ENCODE data around the gene CPA4. TPM values are rescaled to one million over a fixed set of nuclear protein-coding genes. Genes with fewer than 3 reads are reported as not detected.

CPA4 gene
- total RNA-seq, 1 donor from 2014 or later = 7.4 TPM

GRCh38 chr7:130258494-130259078 is 34.4 kb upstream of the CPA4 start:
- Mint-ChIP-seq H3K9me3 (peaks cover 4% of the 10 kb centered on the region), H3K36me3 (peaks cover 3% of the 10 kb centered on the region), H3K27me3 (no peaks in the 10 kb centered on the region), H3K27ac (no peak overlapping the region), H3K4me3 (no peak overlapping the region), H3K4me1 (ENCODE audit: unreplicated experiment) (peaks cover 11% of the 10 kb centered on the region)
- no peak for DNase-seq (ENCODE audit: extremely low spot score, unreplicated experiment)
- no peak for TF ChIP-seq CTCF (conservative IDR thresholded peaks at IDR 0.05)

- Mint-ChIP-seq H3K4me1 (ENCODE audit: unreplicated experiment) (peaks cover 47% of the 10 kb centered on the region), H3K27me3 (no peaks in the 10 kb centered on the region), H3K36me3 (peaks cover 3% of the 10 kb centered on the region), H3K9me3 (no peaks in the 10 kb centered on the region), H3K4me3 (no peak overlapping the region), H3K27ac (no peak overlapping the region)
- DNase-seq (ENCODE audit: extremely low spot score, unreplicated experiment) = no peak
- no peak for TF ChIP-seq CTCF (conservative IDR thresholded peaks at IDR 0.05)
Observed at GRCh38 chr7:130262448-130262847, 30.5 kb upstream of the CPA4 start.

- no peaks in the 10 kb centered on the region for H3K9me3 Mint-ChIP-seq
- TF ChIP-seq CTCF (conservative IDR thresholded peaks at IDR 0.05) = no peak
- no peaks in the 10 kb centered on the region for H3K27me3 Mint-ChIP-seq
- no peak for DNase-seq (ENCODE audit: extremely low spot score, unreplicated experiment)
- peaks cover 3% of the 10 kb centered on the region for H3K36me3 Mint-ChIP-seq
- H3K4me1 Mint-ChIP-seq (ENCODE audit: unreplicated experiment) = peaks cover 53% of the 10 kb centered on the region
- H3K27ac Mint-ChIP-seq = peak overlapping the region; percentile 48
- H3K4me3 Mint-ChIP-seq = no peak overlapping the region
Observed at GRCh38 chr7:130263130-130263529, 29.8 kb upstream of the CPA4 start.

- no peak for DNase-seq (ENCODE audit: extremely low spot score, unreplicated experiment)
- H3K27me3 Mint-ChIP-seq = no peaks in the 10 kb centered on the region
- peaks cover 7% of the 10 kb centered on the region for H3K9me3 Mint-ChIP-seq
- TF ChIP-seq CTCF (conservative IDR thresholded peaks at IDR 0.05) = no peak
- H3K4me3 Mint-ChIP-seq = peak within 1 kb of the TSS; percentile 13
- H3K4me1 Mint-ChIP-seq (ENCODE audit: unreplicated experiment) = peaks cover 64% of the 10 kb centered on the region
- H3K27ac Mint-ChIP-seq = no peak within 1 kb of the TSS
- H3K36me3 Mint-ChIP-seq = no peaks in the 10 kb centered on the region
Observed at GRCh38 chr7:130266258-130266960, 26.6 kb upstream of the CPA4 start, which contains the start of gene CPA2. Gene CPA2, plus strand, starts transcription at chr7:130266863. Its CDS starts 19 bp downstream, at chr7:130266882.

- DNase-seq (ENCODE audit: extremely low spot score, unreplicated experiment) = no peak
- H3K27me3 Mint-ChIP-seq = no peaks in the 10 kb centered on the region
- no peak overlapping the region for H3K27ac Mint-ChIP-seq
- TF ChIP-seq CTCF (conservative IDR thresholded peaks at IDR 0.05) = no peak
- H3K36me3 Mint-ChIP-seq = no peaks in the 10 kb centered on the region
- H3K4me3 Mint-ChIP-seq = peak overlapping the region; percentile 13
- peaks cover 10% of the 10 kb centered on the region for H3K9me3 Mint-ChIP-seq
- peaks cover 69% of the 10 kb centered on the region for H3K4me1 Mint-ChIP-seq (ENCODE audit: unreplicated experiment)
Observed at GRCh38 chr7:130266961-130267321, 26.0 kb upstream of the CPA4 start.
